OCI-LY7 (cell line): Measurements from ENCODE around the gene POSTN.

Experiments used
- CTCF ChIP-seq: fragments of 200-600 bp; sonication (generic); conservative IDR thresholded peaks from 2 replicates; pipeline ENCODE4 v1.5.1; 2014; ENCODE audit warnings: mild to moderate bottlenecking, antibody characterized with exemption, low read length, moderate library complexity, mixed read lengths
- EZH2phosphoT487 ChIP-seq: fragments of 200-600 bp; sonication (generic); IDR thresholded peaks from 2 replicates; pipeline ENCODE4 v1.6.1; 2018; ENCODE audit warnings: low read depth, borderline replicate concordance, mild to moderate bottlenecking, mixed run types, antibody characterized with exemption, low read length, moderate library complexity, mixed read lengths

GRCh38 chr13:37526710-37527473, 71.7 kb downstream of the POSTN start:
- no peak for TF ChIP-seq CTCF
- no peak for TF ChIP-seq EZH2phosphoT487
